GM21526 (cell line): ENCODE data around the gene TLNRD1.
"Not testable (repeated sequence)": the region's sequence is repeated elsewhere in the genome, so short reads cannot be mapped to it uniquely, and the experiment has no call there.

Experiments
- ATAC-seq: cut with Tn5 transposase; IDR thresholded peaks from one replicate; pipeline ENCODE4 v1.9.1; 2021; ENCODE audit warnings: moderate library complexity; ENCODE audit not compliant: unreplicated experiment, low FRiP score

The TLNRD1 gene

GRCh38 chr15:81000624-81001151 lies at the start of gene TLNRD1:
TSS of gene TLNRD1 (plus strand) at chr15:81000923. CDS start at chr15:81002272, 1,349 bp downstream.
- peak; percentile 54 for ATAC-seq

- no peak for ATAC-seq
These were observed 48.8 kb upstream of the TLNRD1 start for GRCh38 chr15:80951941-80952340.

- no peak for ATAC-seq
These were observed 47.4 kb upstream of the TLNRD1 start for GRCh38 chr15:80953001-80953952.

GRCh38 chr15:80953953-80954778 lies 46.6 kb upstream of the TLNRD1 start:
- no peak for ATAC-seq

- ATAC-seq = not testable (repeated sequence)
These were observed 44.9 kb upstream of the TLNRD1 start for GRCh38 chr15:80955571-80956452.

- ATAC-seq = no peak
These were observed 43.2 kb upstream of the TLNRD1 start for GRCh38 chr15:80957556-80957955.

- ATAC-seq = no peak
These were observed 42.7 kb upstream of the TLNRD1 start for GRCh38 chr15:80957976-80958375.

- no peak for ATAC-seq
These were observed 41.8 kb upstream of the TLNRD1 start for GRCh38 chr15:80958818-80959495.

- not testable (repeated sequence) for ATAC-seq
These were observed 35.3 kb upstream of the TLNRD1 start for GRCh38 chr15:80965454-80965853.

GRCh38 chr15:80966431-80967197 lies 34.1 kb upstream of the TLNRD1 start:
- ATAC-seq = no peak

GRCh38 chr15:80967451-80967850 lies 33.3 kb upstream of the TLNRD1 start:
- no peak for ATAC-seq

GRCh38 chr15:80967991-80968510 lies 32.7 kb upstream of the TLNRD1 start:
- no peak for ATAC-seq

- ATAC-seq = no peak
These were observed 31.4 kb upstream of the TLNRD1 start for GRCh38 chr15:80969316-80969715.

- no peak for ATAC-seq
These were observed 30.6 kb upstream of the TLNRD1 start for GRCh38 chr15:80970018-80970657.

- no peak for ATAC-seq
These were observed 30.1 kb upstream of the TLNRD1 start for GRCh38 chr15:80970658-80971057.

- no peak for ATAC-seq
These were observed 29.6 kb upstream of the TLNRD1 start for GRCh38 chr15:80971143-80971542.

- no peak for ATAC-seq
These were observed 28.4 kb upstream of the TLNRD1 start for GRCh38 chr15:80972276-80972675.

GRCh38 chr15:80974914-80975313 lies 25.8 kb upstream of the TLNRD1 start:
- ATAC-seq = no peak
